Colonic mucosa (tissue), 4 donors: ENCODE results near the gene PIGS. TPM values are rescaled to one million over a fixed set of nuclear protein-coding genes. Genes with fewer than 3 reads are reported as not detected.

Experiments
- DNase-seq: peaks from one replicate; pipeline ENCODE4 v3.0.0-alpha.2; 2020
- H3K27ac ChIP-seq: fragments of 200-600 bp; one replicate; pipeline ENCODE4 v1.8.0; 2021
- H3K27me3 ChIP-seq: fragments of 200-600 bp; one replicate; pipeline ENCODE4 v1.8.0; 2021
- H3K36me3 ChIP-seq: fragments of 200-600 bp; one replicate; pipeline ENCODE4 v1.8.0; 2021
- H3K4me1 ChIP-seq: fragments of 200-600 bp; one replicate; pipeline ENCODE4 v1.8.0; 2021; ENCODE audit warnings: mild to moderate bottlenecking
- H3K4me3 ChIP-seq: fragments of 200-600 bp; one replicate; pipeline ENCODE4 v1.8.0; 2021
- H3K9ac ChIP-seq, 2 donors: one replicate each; pipeline ENCODE4 v1.7.0; 2013; ENCODE audit warnings: control low read depth in 2 of 2, low read depth in 2 of 2, low read length in 2 of 2
- H3K9me3 ChIP-seq: fragments of 200-600 bp; one replicate; pipeline ENCODE4 v1.8.0; 2021
- intact Hi-C: fragments of 100-400 bp; cut with DNase I; formaldehyde crosslinking; loops from one replicate; pipeline ENCODE4 v1.14.1; 2022
- total RNA-seq, 2 donors: library from RNA; stranded (reverse); fragmentation: NEBNext Ultra II Directional in 1 of 2; extraction: Animal tissue kit (Norgen Biotek cat#: 25700) in 1 of 2; gene quantifications; one replicate each; pipeline ENCODE4 v1.2.1, GENCODE V29; 2021
- TF ChIP-seq, protein P1 (sequence below): fragments of 200-600 bp; IDR thresholded peaks from one replicate; pipeline ENCODE4 v1.8.0; 2022; ENCODE audit warnings: antibody characterized with exemption, mild to moderate bottlenecking
- donor health status: healthy.
- donor health status: DM: no; HTN: no; CAD: no.
- donor health status: DM: no; HTN: no; CAD: no.

Gene PIGS
- total RNA-seq, 2 donors from 2014 or later: 71.9 to 82.7 TPM

DNA sequence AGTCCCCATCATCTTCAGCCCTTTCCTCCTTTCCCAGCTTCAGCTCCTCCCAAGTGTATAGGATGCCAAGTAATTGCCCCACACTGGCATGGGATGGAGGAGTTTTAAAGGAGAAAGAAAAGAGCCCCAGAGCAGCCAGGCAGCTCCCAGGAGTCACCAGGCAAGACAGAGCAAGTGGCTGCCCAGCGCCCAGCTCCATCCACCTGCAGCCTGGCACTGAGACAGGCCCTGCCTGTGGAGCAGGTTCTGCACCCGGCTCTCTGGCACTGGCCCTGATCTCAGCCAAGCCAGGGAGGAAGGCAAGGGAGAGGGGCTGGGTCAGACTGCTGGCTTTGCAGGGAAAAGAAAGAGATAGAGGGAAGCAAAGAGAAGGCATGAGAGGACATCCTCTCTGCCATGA is 43.5 kb downstream of the PIGS start:
- H3K9ac ChIP-seq: no peak overlapping the region
- peaks cover 22% of the 10 kb centered on the region for H3K4me1 ChIP-seq
- peak; percentile 66 for DNase-seq
- H3K4me3 ChIP-seq: no peak overlapping the region
- TF ChIP-seq, protein P1, sequence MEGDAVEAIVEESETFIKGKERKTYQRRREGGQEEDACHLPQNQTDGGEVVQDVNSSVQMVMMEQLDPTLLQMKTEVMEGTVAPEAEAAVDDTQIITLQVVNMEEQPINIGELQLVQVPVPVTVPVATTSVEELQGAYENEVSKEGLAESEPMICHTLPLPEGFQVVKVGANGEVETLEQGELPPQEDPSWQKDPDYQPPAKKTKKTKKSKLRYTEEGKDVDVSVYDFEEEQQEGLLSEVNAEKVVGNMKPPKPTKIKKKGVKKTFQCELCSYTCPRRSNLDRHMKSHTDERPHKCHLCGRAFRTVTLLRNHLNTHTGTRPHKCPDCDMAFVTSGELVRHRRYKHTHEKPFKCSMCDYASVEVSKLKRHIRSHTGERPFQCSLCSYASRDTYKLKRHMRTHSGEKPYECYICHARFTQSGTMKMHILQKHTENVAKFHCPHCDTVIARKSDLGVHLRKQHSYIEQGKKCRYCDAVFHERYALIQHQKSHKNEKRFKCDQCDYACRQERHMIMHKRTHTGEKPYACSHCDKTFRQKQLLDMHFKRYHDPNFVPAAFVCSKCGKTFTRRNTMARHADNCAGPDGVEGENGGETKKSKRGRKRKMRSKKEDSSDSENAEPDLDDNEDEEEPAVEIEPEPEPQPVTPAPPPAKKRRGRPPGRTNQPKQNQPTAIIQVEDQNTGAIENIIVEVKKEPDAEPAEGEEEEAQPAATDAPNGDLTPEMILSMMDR: no peak
- H3K27ac ChIP-seq: peak overlapping the region; percentile 49
- intact Hi-C loops: no loop called here
- no peaks in the 10 kb centered on the region for H3K9me3 ChIP-seq
- no peaks in the 10 kb centered on the region for H3K36me3 ChIP-seq
- no peaks in the 10 kb centered on the region for H3K27me3 ChIP-seq

DNA sequence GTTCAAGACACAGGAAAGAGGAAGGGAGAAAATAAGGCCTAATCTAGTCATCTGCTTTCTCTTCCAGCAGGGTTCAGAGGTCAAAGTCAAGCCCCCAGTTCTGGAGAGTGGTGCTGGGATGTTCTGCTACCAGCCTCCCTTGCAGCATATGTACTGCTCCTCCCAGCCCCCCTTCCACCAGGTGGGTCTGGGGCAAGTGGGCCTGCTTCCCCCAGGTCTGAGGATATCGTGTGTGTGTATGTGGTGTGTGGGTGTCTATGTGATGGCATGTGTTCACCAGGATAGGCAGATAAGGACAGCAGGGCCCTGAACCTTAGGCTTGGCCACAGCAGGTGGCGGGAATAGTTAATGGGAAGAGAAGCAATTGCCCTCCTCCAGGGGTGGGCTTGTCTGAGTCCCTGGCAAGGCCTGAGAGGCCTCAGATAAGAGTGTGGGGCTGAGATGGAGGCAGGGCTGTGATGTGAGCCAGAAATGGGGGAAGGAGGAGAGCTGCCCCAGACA is 44.1 kb downstream of the PIGS start:
- intact Hi-C loops: no loop called here
- TF ChIP-seq, protein P1: no peak
- no peak for DNase-seq
- H3K4me1 ChIP-seq: peaks cover 18% of the 10 kb centered on the region
- no peaks in the 10 kb centered on the region for H3K9me3 ChIP-seq
- H3K27me3 ChIP-seq: no peaks in the 10 kb centered on the region
- H3K9ac ChIP-seq: no peak overlapping the region
- H3K27ac ChIP-seq: no peak overlapping the region
- no peaks in the 10 kb centered on the region for H3K36me3 ChIP-seq
- H3K4me3 ChIP-seq: no peak overlapping the region

DNA sequence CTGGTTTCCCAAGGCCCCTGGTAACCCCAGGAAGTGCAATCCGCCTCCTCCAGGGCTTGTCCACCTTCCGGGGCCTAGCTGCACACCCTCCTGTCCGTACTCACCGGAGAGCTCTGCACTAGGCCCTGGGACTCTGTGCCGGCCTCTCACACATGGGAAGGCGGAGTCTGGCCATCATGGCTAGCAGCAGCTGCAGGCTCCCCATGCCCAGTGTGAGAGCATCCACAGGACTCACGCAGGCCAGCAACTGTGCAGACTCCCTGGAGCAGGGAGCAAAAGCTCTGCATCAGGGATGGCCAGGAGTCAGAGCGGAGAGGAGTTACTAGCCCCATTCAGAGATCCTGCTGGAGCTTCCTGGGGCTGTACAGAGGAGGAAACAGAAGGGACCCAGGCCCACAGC is 44.9 kb downstream of the PIGS start:
- Histone ChIP-seq H3K36me3 (no peaks in the 10 kb centered on the region), H3K9ac (no peak overlapping the region), H3K9me3 (no peaks in the 10 kb centered on the region), H3K27me3 (no peaks in the 10 kb centered on the region), H3K27ac (no peak overlapping the region), H3K4me1 (peaks cover 18% of the 10 kb centered on the region), H3K4me3 (no peak overlapping the region)
- TF ChIP-seq, protein P1: no peak
- DNase-seq: no peak
- intact Hi-C loops: no loop called here

DNA sequence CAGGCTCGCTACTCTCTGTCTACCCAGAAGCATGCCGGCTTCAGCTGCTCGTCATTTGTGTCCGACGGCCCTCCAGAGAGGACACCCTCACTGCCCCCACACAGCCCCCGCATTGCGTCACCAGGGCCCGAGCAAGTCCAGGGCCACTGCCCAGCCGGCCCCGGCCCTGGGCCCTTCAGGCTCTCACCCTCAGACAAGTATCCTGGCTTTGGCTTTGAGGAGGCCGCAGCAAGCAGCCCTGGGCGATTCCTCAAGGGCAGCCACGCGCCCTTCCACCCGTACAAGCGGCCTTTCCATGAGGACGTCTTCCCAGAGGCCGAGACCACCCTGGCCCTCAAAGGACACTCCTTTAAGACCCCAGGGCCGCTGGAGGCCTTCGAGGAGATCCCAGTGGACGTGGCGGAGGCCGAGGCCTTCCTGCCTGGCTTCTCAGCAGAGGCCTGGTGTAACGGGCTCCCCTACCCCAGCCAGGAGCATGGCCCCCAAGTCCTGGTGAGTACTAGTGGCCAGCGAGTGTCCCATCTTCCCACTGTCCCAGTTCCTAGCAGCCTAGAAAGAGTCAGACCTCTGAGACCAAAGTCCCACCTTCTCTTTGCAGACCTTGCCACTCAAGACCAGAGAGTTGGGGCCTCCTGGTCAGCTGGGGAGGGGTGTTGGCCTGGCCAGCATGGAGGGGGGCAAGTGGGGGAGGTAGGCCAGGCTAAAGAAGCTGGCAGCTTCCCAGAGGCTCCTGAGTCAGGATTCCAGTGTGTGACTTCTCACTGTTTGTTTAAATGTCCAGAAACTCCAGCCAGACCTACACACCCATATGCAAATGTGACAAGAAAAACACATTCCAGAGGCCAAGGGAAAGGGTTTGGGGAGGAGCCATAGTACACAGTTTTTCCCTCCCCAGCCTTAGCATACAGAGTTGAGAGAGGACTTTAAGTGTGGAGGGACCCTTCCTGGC is 46.6 kb downstream of the PIGS start:
- H3K27ac ChIP-seq: peak overlapping the region; percentile 63

GRCh38 chr17:28523876-28524275 is 47.4 kb downstream of the PIGS start:
- intact Hi-C loops: no loop called here
- no peak for DNase-seq

More for the DNA sequence above, 46.6 kb downstream of the PIGS start:
- H3K9ac ChIP-seq: peak overlapping the region in 1 of 2 donors; percentile 43
- no peaks in the 10 kb centered on the region for H3K9me3 ChIP-seq
- peak; percentile 79 for DNase-seq
- peaks cover 18% of the 10 kb centered on the region for H3K4me1 ChIP-seq
- H3K27me3 ChIP-seq: no peaks in the 10 kb centered on the region
- TF ChIP-seq, protein P1: no peak
- intact Hi-C loops: no loop called here
- H3K36me3 ChIP-seq: no peaks in the 10 kb centered on the region
- H3K4me3 ChIP-seq: no peak overlapping the region

More at GRCh38 chr17:28523876-28524275, 47.4 kb downstream of the PIGS start:
- TF ChIP-seq, protein P1: no peak
- Histone ChIP-seq H3K4me1 (peaks cover 18% of the 10 kb centered on the region), H3K9me3 (no peaks in the 10 kb centered on the region), H3K36me3 (no peaks in the 10 kb centered on the region), H3K27ac (no peak overlapping the region), H3K9ac (no peak overlapping the region), H3K27me3 (no peaks in the 10 kb centered on the region), H3K4me3 (no peak overlapping the region)
